ENCODE results near the gene CSNK1G2.

The CSNK1G2 gene

GRCh38 chr19:1917926-1918325 is 23.0 kb upstream of the CSNK1G2 start:
- DNase-seq (ENCODE audit: low read depth in 1 of 2, low spot score in 1 of 2), result no peak

- DNase-seq (ENCODE audit: low read depth in 1 of 2, low spot score in 1 of 2), result no peak
Observed at GRCh38 chr19:1918975-1919374, 22.0 kb upstream of the CSNK1G2 start.

- no peak for DNase-seq (ENCODE audit: low read depth in 1 of 2, low spot score in 1 of 2)
Observed at GRCh38 chr19:1920644-1921043, 20.3 kb upstream of the CSNK1G2 start.

- DNase-seq (ENCODE audit: low read depth in 1 of 2, low spot score in 1 of 2), result no peak
Observed at GRCh38 chr19:1921326-1921725, 19.6 kb upstream of the CSNK1G2 start.

- no peak for DNase-seq (ENCODE audit: low read depth in 1 of 2, low spot score in 1 of 2)
Observed at GRCh38 chr19:1921825-1922224, 19.1 kb upstream of the CSNK1G2 start.

- no peak for DNase-seq (ENCODE audit: low read depth in 1 of 2, low spot score in 1 of 2)
Observed at GRCh38 chr19:1922803-1923202, 18.2 kb upstream of the CSNK1G2 start.

GRCh38 chr19:1923319-1923718 is 17.7 kb upstream of the CSNK1G2 start:
- DNase-seq (ENCODE audit: low read depth in 1 of 2, low spot score in 1 of 2), result no peak

- DNase-seq (ENCODE audit: low read depth in 1 of 2, low spot score in 1 of 2), result no peak
Observed at GRCh38 chr19:1924320-1924961, 16.5 kb upstream of the CSNK1G2 start.

GRCh38 chr19:1925544-1925943 is 15.4 kb upstream of the CSNK1G2 start:
- DNase-seq (ENCODE audit: low read depth in 1 of 2, low spot score in 1 of 2), result no peak

GRCh38 chr19:1929021-1929742 is 11.8 kb upstream of the CSNK1G2 start:
- DNase-seq (ENCODE audit: low read depth in 1 of 2, low spot score in 1 of 2), result peak; percentile 65 to 75

GRCh38 chr19:1931445-1931844 is 9.5 kb upstream of the CSNK1G2 start:
- no peak for DNase-seq (ENCODE audit: low read depth in 1 of 2, low spot score in 1 of 2)

- DNase-seq (ENCODE audit: low read depth in 1 of 2, low spot score in 1 of 2), result no peak
Observed at GRCh38 chr19:1932395-1932794, 8.6 kb upstream of the CSNK1G2 start.

GRCh38 chr19:1933244-1933643 is 7.7 kb upstream of the CSNK1G2 start:
- no peak for DNase-seq (ENCODE audit: low read depth in 1 of 2, low spot score in 1 of 2)

GRCh38 chr19:1933942-1934341 is 7.0 kb upstream of the CSNK1G2 start:
- no peak for DNase-seq (ENCODE audit: low read depth in 1 of 2, low spot score in 1 of 2)

GRCh38 chr19:1935484-1936208 is 5.3 kb upstream of the CSNK1G2 start:
- no peak for DNase-seq (ENCODE audit: low read depth in 1 of 2, low spot score in 1 of 2)

GRCh38 chr19:1936430-1936829 is 4.5 kb upstream of the CSNK1G2 start:
- no peak for DNase-seq (ENCODE audit: low read depth in 1 of 2, low spot score in 1 of 2)

- no peak for DNase-seq (ENCODE audit: low read depth in 1 of 2, low spot score in 1 of 2)
Observed at GRCh38 chr19:1936916-1937610, 3.9 kb upstream of the CSNK1G2 start.

GRCh38 chr19:1938071-1938470 is 2.9 kb upstream of the CSNK1G2 start:
- no peak for DNase-seq (ENCODE audit: low read depth in 1 of 2, low spot score in 1 of 2)

- peak; percentile 38 to 56 for DNase-seq (ENCODE audit: low read depth in 1 of 2, low spot score in 1 of 2)
Observed at GRCh38 chr19:1942078-1942933, 1.3 kb downstream of the CSNK1G2 start.

- no peak for DNase-seq (ENCODE audit: low read depth in 1 of 2, low spot score in 1 of 2)
Observed at GRCh38 chr19:1942934-1943555, 2.1 kb downstream of the CSNK1G2 start.
